Fibroblast of the conjunctiva (primary cell): ENCODE measurements around the gene MBNL2.

ENCODE experiments used
- DNase-seq: peaks from one replicate; pipeline ENCODE4 v3.0.0-alpha.2; 2010; ENCODE audit warnings: low read depth

The MBNL2 gene

GRCh38 chr13:97426695-97427094 lies 204.6 kb downstream of the MBNL2 start:
- no peak for DNase-seq

GRCh38 chr13:97429681-97430081 lies 207.5 kb downstream of the MBNL2 start:
- peak; percentile 51 for DNase-seq

- no peak for DNase-seq
These were observed 208.2 kb downstream of the MBNL2 start for GRCh38 chr13:97430296-97430695.

GRCh38 chr13:97431171-97431764 lies 209.1 kb downstream of the MBNL2 start:
- DNase-seq = no peak

GRCh38 chr13:97432232-97432916 lies 210.2 kb downstream of the MBNL2 start:
- DNase-seq = no peak

- peak; percentile 100 for DNase-seq
These were observed 211.0 kb downstream of the MBNL2 start for GRCh38 chr13:97432917-97433726.

GRCh38 chr13:97433727-97434396 lies 211.7 kb downstream of the MBNL2 start, which contains the start of gene RAP2A:
RAP2A (plus strand) TSS chr13:97434169; CDS start chr13:97434471, 302 bp downstream.
- peak; percentile 88 for DNase-seq

- DNase-seq = no peak
These were observed 212.5 kb downstream of the MBNL2 start for GRCh38 chr13:97434397-97435201.

GRCh38 chr13:97435323-97435722 lies 213.2 kb downstream of the MBNL2 start:
- no peak for DNase-seq

GRCh38 chr13:97435794-97436193 lies 213.7 kb downstream of the MBNL2 start:
- DNase-seq = no peak

GRCh38 chr13:97436845-97437244 lies 214.7 kb downstream of the MBNL2 start:
- no peak for DNase-seq

GRCh38 chr13:97437729-97438128 lies 215.6 kb downstream of the MBNL2 start:
- DNase-seq = no peak

GRCh38 chr13:97438856-97439595 lies 216.9 kb downstream of the MBNL2 start:
- no peak for DNase-seq

GRCh38 chr13:97440598-97441170 lies 218.6 kb downstream of the MBNL2 start:
- DNase-seq = no peak

- DNase-seq = no peak
These were observed 219.2 kb downstream of the MBNL2 start for GRCh38 chr13:97441368-97441767.
